Measurements from ENCODE around the gene TLE1.

- no peak for TF ChIP-seq CTCF (IDR thresholded peaks at IDR 0.05; ENCODE audit: low read length)
- TF ChIP-seq EZH2 (IDR thresholded peaks at IDR 0.05; ENCODE audit: borderline replicate concordance, low read length): no peak
Observed at GRCh38 chr9:81649475-81650240, 39.7 kb downstream of the TLE1 start.
